ENCODE measurements around the gene MXD1. TPM values are rescaled to one million over a fixed set of nuclear protein-coding genes. Genes with fewer than 3 reads are reported as not detected.

Gene MXD1
- total and polyA plus RNA-seq, 4 donors: 1.4 to 8.5 (median 5.8) TPM

DNA sequence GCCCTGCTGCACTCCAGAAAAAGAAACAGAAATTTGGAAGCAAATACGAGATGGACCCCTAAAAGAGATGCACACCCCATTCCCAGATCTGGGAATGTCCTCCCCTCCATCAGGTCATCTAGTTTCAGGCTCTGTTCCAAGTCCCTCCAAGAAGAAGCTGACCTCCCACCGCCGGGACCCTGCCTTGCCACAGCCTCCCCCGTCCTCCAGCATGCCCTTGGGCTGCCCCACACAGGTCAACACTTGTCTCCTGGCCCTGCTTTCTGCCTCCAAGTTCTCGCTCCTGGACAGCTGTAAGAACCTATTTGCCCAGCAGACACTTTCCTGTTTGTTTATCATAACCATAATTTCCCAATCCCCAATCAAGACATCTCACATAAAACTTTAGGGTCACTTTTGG is 44.5 kb downstream of the MXD1 start:
- no peaks in the 10 kb centered on the region for H3K4me1 ChIP-seq (ENCODE audit: control insufficient read depth in 4 of 4, insufficient read depth in 4 of 4, low read length in 3 of 4)
- H3K27ac ChIP-seq (ENCODE audit: low read depth in 1 of 2, low read length in 2 of 2): no peak overlapping the region

GRCh38 chr2:69960821-69961220 is 45.9 kb downstream of the MXD1 start:
- H3K4me3 ChIP-seq (ENCODE audit: low read depth in 1 of 3, low read length in 3 of 3): no peak overlapping the region
- H3K4me1 ChIP-seq (ENCODE audit: control insufficient read depth in 4 of 4, insufficient read depth in 4 of 4, low read length in 3 of 4): no peaks in the 10 kb centered on the region
- no peak for DNase-seq (ENCODE audit: low spot score)
- H3K27ac ChIP-seq (ENCODE audit: low read depth in 1 of 2, low read length in 2 of 2): no peak overlapping the region
- H3K9me3 ChIP-seq (ENCODE audit: control insufficient read depth in 4 of 4, low read length in 3 of 4): no peaks in the 10 kb centered on the region
- no peaks in the 10 kb centered on the region for H3K27me3 ChIP-seq (ENCODE audit: control insufficient read depth in 4 of 4, insufficient read depth in 4 of 4, low read length in 3 of 4)
- no peaks in the 10 kb centered on the region for H3K36me3 ChIP-seq (ENCODE audit: control insufficient read depth in 4 of 4, insufficient read depth in 3 of 4, low read depth in 1 of 4, low read length in 3 of 4)
- WGBS: 97% methylated on average over 6 of the region's 6 CpGs
- no peak overlapping the region for H3K9ac ChIP-seq (ENCODE audit: low read depth in 1 of 2, low read length in 2 of 2)
- TF ChIP-seq REST (IDR thresholded peaks at IDR 0.05) (no peak), RAD21 (IDR thresholded peaks at IDR 0.05) (no peak), RXRA (IDR thresholded peaks at IDR 0.05) (no peak), JUND (IDR thresholded peaks at IDR 0.05) (no peak), HNF4G (IDR thresholded peaks at IDR 0.05) (no peak), YY1 (IDR thresholded peaks at IDR 0.05) (no peak), MAX (IDR thresholded peaks at IDR 0.05) (no peak), EGR1 (IDR thresholded peaks at IDR 0.05; ENCODE audit: low read depth in 2 of 2) (no peak), ZBTB33 (IDR thresholded peaks at IDR 0.05) (no peak)
- TF ChIP-seq, protein P1, sequence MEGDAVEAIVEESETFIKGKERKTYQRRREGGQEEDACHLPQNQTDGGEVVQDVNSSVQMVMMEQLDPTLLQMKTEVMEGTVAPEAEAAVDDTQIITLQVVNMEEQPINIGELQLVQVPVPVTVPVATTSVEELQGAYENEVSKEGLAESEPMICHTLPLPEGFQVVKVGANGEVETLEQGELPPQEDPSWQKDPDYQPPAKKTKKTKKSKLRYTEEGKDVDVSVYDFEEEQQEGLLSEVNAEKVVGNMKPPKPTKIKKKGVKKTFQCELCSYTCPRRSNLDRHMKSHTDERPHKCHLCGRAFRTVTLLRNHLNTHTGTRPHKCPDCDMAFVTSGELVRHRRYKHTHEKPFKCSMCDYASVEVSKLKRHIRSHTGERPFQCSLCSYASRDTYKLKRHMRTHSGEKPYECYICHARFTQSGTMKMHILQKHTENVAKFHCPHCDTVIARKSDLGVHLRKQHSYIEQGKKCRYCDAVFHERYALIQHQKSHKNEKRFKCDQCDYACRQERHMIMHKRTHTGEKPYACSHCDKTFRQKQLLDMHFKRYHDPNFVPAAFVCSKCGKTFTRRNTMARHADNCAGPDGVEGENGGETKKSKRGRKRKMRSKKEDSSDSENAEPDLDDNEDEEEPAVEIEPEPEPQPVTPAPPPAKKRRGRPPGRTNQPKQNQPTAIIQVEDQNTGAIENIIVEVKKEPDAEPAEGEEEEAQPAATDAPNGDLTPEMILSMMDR (IDR thresholded peaks at IDR 0.05; ENCODE audit: low read depth, low read length, missing input control): no peak

More for the DNA sequence above, 44.5 kb downstream of the MXD1 start:
- WGBS: 87% methylated on average over 5 of the region's 5 CpGs
- Histone ChIP-seq H3K9me3 (ENCODE audit: control insufficient read depth in 4 of 4, low read length in 3 of 4) (no peaks in the 10 kb centered on the region), H3K9ac (ENCODE audit: low read depth in 1 of 2, low read length in 2 of 2) (no peak overlapping the region), H3K36me3 (ENCODE audit: control insufficient read depth in 4 of 4, insufficient read depth in 3 of 4, low read depth in 1 of 4, low read length in 3 of 4) (no peaks in the 10 kb centered on the region), H3K27me3 (ENCODE audit: control insufficient read depth in 4 of 4, insufficient read depth in 4 of 4, low read length in 3 of 4) (no peaks in the 10 kb centered on the region), H3K4me3 (ENCODE audit: low read depth in 1 of 3, low read length in 3 of 3) (no peak overlapping the region)
- no peak for DNase-seq (ENCODE audit: low spot score)
- TF ChIP-seq REST (IDR thresholded peaks at IDR 0.05): no peak
- TF ChIP-seq RXRA (IDR thresholded peaks at IDR 0.05): no peak
- TF ChIP-seq FOXA2 (IDR thresholded peaks at IDR 0.05): no peak
- TF ChIP-seq, protein P1 (IDR thresholded peaks at IDR 0.05; ENCODE audit: low read depth, low read length, missing input control): no peak
- TF ChIP-seq NR2F2 (IDR thresholded peaks at IDR 0.05): no peak
- TF ChIP-seq EGR1 (IDR thresholded peaks at IDR 0.05; ENCODE audit: low read depth in 2 of 2): no peak
- no peak for TF ChIP-seq YY1 (IDR thresholded peaks at IDR 0.05)
- no peak for TF ChIP-seq HNF4A (conservative IDR thresholded peaks at IDR 0.05)

Data from liver (tissue), 9 donors.